ENCODE measurements around the gene SEMA6B.

Gene SEMA6B

GRCh38 chr19:4504891-4505569, 54.5 kb downstream of the SEMA6B start:
- no peak for DNase-seq

GRCh38 chr19:4504297-4504701, 55.2 kb downstream of the SEMA6B start:
- no peak for DNase-seq

GRCh38 chr19:4503825-4504170, 55.7 kb downstream of the SEMA6B start:
- no peak for DNase-seq

- DNase-seq = no peak
Observed at GRCh38 chr19:4503132-4503824, 56.2 kb downstream of the SEMA6B start.

GRCh38 chr19:4502282-4503131, 57.0 kb downstream of the SEMA6B start:
- no peak for DNase-seq

- DNase-seq = no peak
Observed at GRCh38 chr19:4501691-4502090, 57.8 kb downstream of the SEMA6B start.

GRCh38 chr19:4500841-4501591, 58.5 kb downstream of the SEMA6B start:
- DNase-seq = no peak

- no peak for DNase-seq
Observed at GRCh38 chr19:4499855-4500254, 59.6 kb downstream of the SEMA6B start.

- DNase-seq = no peak
Observed at GRCh38 chr19:4499318-4499717, 60.2 kb downstream of the SEMA6B start.

GRCh38 chr19:4498694-4499093, 60.8 kb downstream of the SEMA6B start:
- DNase-seq = no peak

GRCh38 chr19:4497770-4498389, 61.6 kb downstream of the SEMA6B start:
- DNase-seq = no peak

- no peak for DNase-seq
Observed at GRCh38 chr19:4496304-4496703, 63.2 kb downstream of the SEMA6B start.

- no peak for DNase-seq
Observed at GRCh38 chr19:4495471-4495870, 64.0 kb downstream of the SEMA6B start.

- no peak for DNase-seq
Observed at GRCh38 chr19:4494691-4495064, 64.8 kb downstream of the SEMA6B start.

GRCh38 chr19:4493929-4494690, 65.4 kb downstream of the SEMA6B start:
- no peak for DNase-seq

- no peak for DNase-seq
Observed at GRCh38 chr19:4493104-4493928, 66.2 kb downstream of the SEMA6B start.

Measured in activated T-cell treated with anti-CD3 and anti-CD28 coated beads, Interleukin-2, amount 50 U/mL, for 1 hour (primary cell).